OCI-LY3 (cell line): Measurements from ENCODE around the gene TAF5.
"Not testable (repeated sequence)": the region's sequence is repeated elsewhere in the genome, so short reads cannot be mapped to it uniquely, and the experiment has no call there.

Experiments
- CTCF ChIP-seq: fragments of 200-600, 300-600 bp; sonication (generic); IDR thresholded peaks from 2 replicates; pipeline ENCODE4 v1.5.1; 2014; ENCODE audit warnings: antibody characterized with exemption, low read length, low read depth
- EZH2phosphoT487 ChIP-seq: fragments of 200-600 bp; shearing (Covaris generic); IDR thresholded peaks from 2 replicates; pipeline ENCODE4 v1.6.1; 2018; ENCODE audit warnings: antibody characterized with exemption, mixed run types, low read depth

- not testable (repeated sequence) for TF ChIP-seq CTCF, EZH2phosphoT487
Measured at GRCh38 chr10:103417148-103417469, 49.3 kb downstream of the TAF5 start.
